GM10248 (cell line): Measurements from ENCODE around the gene ARHGAP35.
"Not testable (repeated sequence)": the region's sequence is repeated elsewhere in the genome, so short reads cannot be mapped to it uniquely, and the experiment has no call there.

ENCODE experiments used
- CTCF ChIA-PET: fragments of 300-600 bp; sonication (Branson Sonifier 250); formaldehyde crosslinking; extraction: SDS; loops from one replicate; lab custom pipeline; 2021; ENCODE audit warnings: antibody characterized with exemption; lab: Yijun Ruan, JAX
- POLR2A ChIA-PET: fragments of 350-650 bp; sonication (Branson Sonifier 250); formaldehyde crosslinking; extraction: SDS; loops from one replicate; lab custom pipeline; 2020; ENCODE audit warnings: antibody characterized with exemption; lab: Yijun Ruan, JAX
- DNase-seq: peaks from one replicate; pipeline ENCODE4 v3.0.0; 2012; ENCODE audit errors: extremely low spot score
- CTCF ChIP-seq: IDR thresholded peaks from 2 replicates; pipeline ENCODE4 v1.5.1; 2012; ENCODE audit warnings: mild to moderate bottlenecking, low read depth; ENCODE audit errors: extremely low read depth, missing control alignments, control extremely low read depth

The ARHGAP35 gene

GRCh38 chr19:46821512-46822409 is 39.0 kb upstream of the ARHGAP35 start:
- ChIA-PET POLR2A (interaction anchor here (1.1 to 3.1 kb wide), 2 partner anchors 34 to 37 kb away, joined by 3 to 22 read pairs; partner anchors contain the start of gene SLC1A5), CTCF (interaction anchor here (0.7 to 8.4 kb wide), 9 partner anchors 10 to 117 kb away, joined by 3 to 63 read pairs (median 4); no protein-coding TSS in a partner anchor)
- peak; percentile 52 for DNase-seq
- no peak for TF ChIP-seq CTCF

- ChIA-PET CTCF (interaction anchor here (1.3 to 8.4 kb wide), 7 partner anchors 11 to 69 kb away, joined by 3 to 63 read pairs (median 6); no protein-coding TSS in a partner anchor), POLR2A (interaction anchor here (0.7 to 3.1 kb wide), 3 partner anchors 35 to 291 kb away, joined by 3 to 22 read pairs (median 8); partner anchors contain the start of genes SLC1A5 and ZC3H4)
- DNase-seq = not testable (repeated sequence)
Measured at GRCh38 chr19:46822410-46822787, 38.4 kb upstream of the ARHGAP35 start.

- ChIA-PET CTCF (interaction anchor here (1.3 to 8.4 kb wide), 5 partner anchors 16 to 65 kb away, joined by 3 to 63 read pairs (median 4); no protein-coding TSS in a partner anchor), POLR2A (interaction anchor here (0.7 kb wide), 2 partner anchors 14 to 290 kb away, joined by 3 to 8 read pairs; partner anchors contain the start of gene ZC3H4)
- no peak for DNase-seq
- TF ChIP-seq CTCF = no peak
Measured at GRCh38 chr19:46823049-46823448, 37.7 kb upstream of the ARHGAP35 start.

GRCh38 chr19:46824890-46825730 is 35.7 kb upstream of the ARHGAP35 start:
- POLR2A ChIA-PET = interaction anchor here (0.6 to 1.8 kb wide), 2 partner anchors 39 to 1539 kb away, joined by 8 to 9 read pairs; partner anchors contain the start of genes SYNGR4 and TMEM143
- DNase-seq = peak; percentile 53
- peak; percentile 10 for TF ChIP-seq CTCF
- CTCF ChIA-PET = interaction anchor here (0.9 to 8.4 kb wide), 9 partner anchors 14 to 167 kb away, joined by 3 to 63 read pairs (median 4); no protein-coding TSS in a partner anchor

- DNase-seq = no peak
- no peak for TF ChIP-seq CTCF
- CTCF ChIA-PET = interaction anchor here (8.4 kb wide), 1 partner anchor 13 kb away, joined by 63 read pairs; no protein-coding TSS in a partner anchor
- POLR2A ChIA-PET = interaction anchor here (1.8 kb wide), 1 partner anchor 40 kb away, joined by 9 read pairs; no protein-coding TSS in a partner anchor
Measured at GRCh38 chr19:46825731-46826055, 35.1 kb upstream of the ARHGAP35 start.

GRCh38 chr19:46828484-46828883 is 32.3 kb upstream of the ARHGAP35 start:
- CTCF ChIA-PET = interaction anchor here (0.8 to 8.4 kb wide), 2 partner anchors 10 to 75 kb away, joined by 3 to 63 read pairs; no protein-coding TSS in a partner anchor

More at GRCh38 chr19:46828484-46828883, 32.3 kb upstream of the ARHGAP35 start:
- DNase-seq = no peak
- POLR2A ChIA-PET = no interaction called here
- TF ChIP-seq CTCF = no peak
